ENCODE results near the gene UCK1.

DNA sequence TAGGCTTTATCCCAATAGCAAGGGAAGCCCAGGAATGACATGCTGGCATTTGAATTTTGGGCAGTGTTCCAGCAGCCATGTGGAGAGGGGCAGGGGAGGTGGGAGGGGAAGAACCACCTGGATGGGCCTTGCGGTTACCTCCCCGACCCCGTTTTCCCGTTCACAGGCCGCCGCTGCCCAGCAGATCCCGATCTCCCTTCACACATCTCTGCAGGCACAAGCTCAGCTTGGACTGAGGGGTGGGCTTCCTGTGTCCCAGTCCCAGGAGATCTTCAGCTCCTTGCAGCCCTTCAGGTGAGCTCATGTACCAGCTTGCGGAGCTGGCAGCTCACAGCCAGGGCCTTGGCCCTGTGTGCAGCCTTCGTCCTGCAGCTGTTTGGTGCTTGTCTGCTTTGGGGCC is 44.1 kb downstream of the UCK1 start:
- TF ChIP-seq, protein P1, sequence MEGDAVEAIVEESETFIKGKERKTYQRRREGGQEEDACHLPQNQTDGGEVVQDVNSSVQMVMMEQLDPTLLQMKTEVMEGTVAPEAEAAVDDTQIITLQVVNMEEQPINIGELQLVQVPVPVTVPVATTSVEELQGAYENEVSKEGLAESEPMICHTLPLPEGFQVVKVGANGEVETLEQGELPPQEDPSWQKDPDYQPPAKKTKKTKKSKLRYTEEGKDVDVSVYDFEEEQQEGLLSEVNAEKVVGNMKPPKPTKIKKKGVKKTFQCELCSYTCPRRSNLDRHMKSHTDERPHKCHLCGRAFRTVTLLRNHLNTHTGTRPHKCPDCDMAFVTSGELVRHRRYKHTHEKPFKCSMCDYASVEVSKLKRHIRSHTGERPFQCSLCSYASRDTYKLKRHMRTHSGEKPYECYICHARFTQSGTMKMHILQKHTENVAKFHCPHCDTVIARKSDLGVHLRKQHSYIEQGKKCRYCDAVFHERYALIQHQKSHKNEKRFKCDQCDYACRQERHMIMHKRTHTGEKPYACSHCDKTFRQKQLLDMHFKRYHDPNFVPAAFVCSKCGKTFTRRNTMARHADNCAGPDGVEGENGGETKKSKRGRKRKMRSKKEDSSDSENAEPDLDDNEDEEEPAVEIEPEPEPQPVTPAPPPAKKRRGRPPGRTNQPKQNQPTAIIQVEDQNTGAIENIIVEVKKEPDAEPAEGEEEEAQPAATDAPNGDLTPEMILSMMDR (IDR thresholded peaks at IDR 0.05; ENCODE audit: low read depth, low read length, poor library complexity, severe bottlenecking) = no peak
- no peak for TF ChIP-seq EZH2phosphoT487 (IDR thresholded peaks at IDR 0.05; ENCODE audit: borderline replicate concordance, low read length)

Measured in DOHH2 (cell line).